Ovary (tissue), 9 donors: ENCODE data around the gene NME7. TPM values are rescaled to one million over a fixed set of nuclear protein-coding genes. Genes with fewer than 3 reads are reported as not detected.

ENCODE experiments used
- DNase-seq, 5 donors: peaks; one replicate each; pipeline ENCODE4 v3.0.0-alpha.2; 2019 to 2020
- H3K27ac ChIP-seq, 2 donors: fragments of 200-600 bp; one replicate each; pipeline versions ENCODE4 v1.5.1 to v1.8.0; 2019 to 2022
- H3K27me3 ChIP-seq: fragments of 200-600 bp; one replicate; pipeline ENCODE4 v1.8.0; 2022
- H3K36me3 ChIP-seq: fragments of 200-600 bp; sonication (generic); one replicate; pipeline ENCODE4 v1.5.1; 2019
- H3K4me1 ChIP-seq: one replicate; pipeline ENCODE4 v1.8.1; 2013; ENCODE audit warnings: mild to moderate bottlenecking, moderate library complexity; ENCODE audit not compliant: insufficient read depth
- H3K4me3 ChIP-seq: fragments of 200-600 bp; sonication (generic); one replicate; pipeline ENCODE4 v1.5.1; 2017
- H3K9me3 ChIP-seq, 2 donors: fragments of 200-600 bp in 1 of 2; sonication (generic) in 1 of 2; one replicate each; pipeline versions ENCODE4 v1.5.1 to v1.8.1; 2013 to 2019; ENCODE audit warnings: mild to moderate bottlenecking in 1 of 2, moderate library complexity in 1 of 2
- CTCF ChIP-seq, 3 donors: fragments of 450-650 bp in 2 of 3; fragments of 200-600 bp in 1 of 3; IDR thresholded peaks; one replicate each; pipeline versions ENCODE4 v1.5.1 to v1.8.0; 2016 to 2022; ENCODE audit warnings: antibody characterized with exemption in 3 of 3, mild to moderate bottlenecking in 1 of 3
- EP300 ChIP-seq: sonication (generic); formaldehyde crosslinking; IDR thresholded peaks from one replicate; pipeline ENCODE4 v1.6.1; 2017; ENCODE audit warnings: antibody characterized with exemption
- POLR2A ChIP-seq: fragments of 450-650 bp; IDR thresholded peaks from one replicate; pipeline ENCODE4 v1.6.1; 2017; ENCODE audit warnings: antibody characterized with exemption, mild to moderate bottlenecking, moderate library complexity
- WGBS, 3 donors: extraction: QIAGEN DNeasy Blood & Tissue Kit in 1 of 3; methylation state at CpG; one replicate each; pipeline versions ENCODE4 v1.1.5 to v1.1.7; 2013 to 2017; 5-methylcytosine and 5-hydroxymethylcytosine counted together
- intact Hi-C, 4 donors: fragments of 100-400 bp; cut with DNase I; formaldehyde crosslinking; loops; one replicate each; pipeline versions ENCODE4 v1.11.0 to v1.15.1; 2022 to 2023
- polyA plus RNA-seq, 2 donors: library from polyadenylated mRNA; stranded (reverse); fragments of 200-250 nt in 1 of 2; fragments of 350-450 nt in 1 of 2; fragmentation: Illumina TruSeq in 1 of 2; extraction: RNeasy Lipid Tissue Mini Kit (QIAGEN cat#74804) in 1 of 2; gene quantifications; one replicate each; pipeline ENCODE4 v1.2.3, GENCODE V29; 2013 to 2014
- total RNA-seq, 7 donors: library from RNA; depleted of rRNA in 2 of 7; stranded (reverse); fragments of >200 nt in 2 of 7; fragmentation: NEBNext Ultra II Directional in 3 of 7; extraction: Animal tissue kit (Norgen Biotek cat#: 25700) in 3 of 7; gene quantifications; one replicate each; pipeline versions ENCODE4 v1.1.0 to v1.2.4, GENCODE V29; 2016 to 2023
- donor health status: DM: no; HTN: no; CAD: no; lungs with moderate emphysema.
- donor health status: DM: no; HTN: no; CAD: no.
- donor health status: Bipolar disorder and iron deficiency.
- donor health status: DM: yes; HTN: yes; CAD: no.
- donor health status: DM: no; HTN: no; CAD: no.
- donor health status: DM: yes; HTN: yes; CAD: no.

Gene NME7
- total and polyA plus RNA-seq, 9 donors, result 14.2 to 30.0 (median 18.4) TPM

GRCh38 chr1:169322138-169322537 is 45.5 kb downstream of the NME7 start:
- TF ChIP-seq EP300, result no peak
- no peak for TF ChIP-seq POLR2A
- H3K36me3 ChIP-seq, result no peaks in the 10 kb centered on the region
- no peak overlapping the region for H3K27ac ChIP-seq
- 97 to 99% (median 99%) methylated on average over 3 of the region's 3 CpGs for WGBS, 3 donors
- H3K4me3 ChIP-seq, result no peak overlapping the region
- H3K9me3 ChIP-seq, result no peaks in the 10 kb centered on the region
- no peak for DNase-seq
- H3K27me3 ChIP-seq, result no peaks in the 10 kb centered on the region
- no peaks in the 10 kb centered on the region for H3K4me1 ChIP-seq
- intact Hi-C loops, result no loop called here

- TF ChIP-seq EP300 (no peak), CTCF (IDR thresholded peaks at IDR 0.05) (no peak), POLR2A (no peak)
- no peak for DNase-seq
These were observed 46.1 kb downstream of the NME7 start for GRCh38 chr1:169321539-169321938.

GRCh38 chr1:169318536-169319244 is 48.9 kb downstream of the NME7 start:
- intact Hi-C loops, result no loop called here
- Histone ChIP-seq H3K27ac (no peak overlapping the region), H3K27me3 (no peaks in the 10 kb centered on the region), H3K36me3 (no peaks in the 10 kb centered on the region), H3K4me3 (no peak overlapping the region), H3K9me3 (no peaks in the 10 kb centered on the region), H3K4me1 (no peaks in the 10 kb centered on the region)
- no peak for DNase-seq
- WGBS, 3 donors, result 94 to 98% (median 95%) methylated on average over 3 of the region's 3 CpGs
- TF ChIP-seq POLR2A (no peak), EP300 (no peak), CTCF (IDR thresholded peaks at IDR 0.05) (no peak)

More at GRCh38 chr1:169321539-169321938, 46.1 kb downstream of the NME7 start:
- no peak overlapping the region for H3K27ac ChIP-seq
- no peaks in the 10 kb centered on the region for H3K4me1 ChIP-seq
- H3K36me3 ChIP-seq, result no peaks in the 10 kb centered on the region
- intact Hi-C loops, result no loop called here
- H3K4me3 ChIP-seq, result no peak overlapping the region
- H3K27me3 ChIP-seq, result no peaks in the 10 kb centered on the region
- WGBS, 3 donors, result 93 to 100% (median 96%) methylated on average over 1 of the region's 1 CpG
- no peaks in the 10 kb centered on the region for H3K9me3 ChIP-seq

- H3K4me3 ChIP-seq, result no peak overlapping the region
- no peaks in the 10 kb centered on the region for H3K36me3 ChIP-seq
- no peaks in the 10 kb centered on the region for H3K27me3 ChIP-seq
- H3K9me3 ChIP-seq, result no peaks in the 10 kb centered on the region
- no peak for DNase-seq
- no peak for TF ChIP-seq CTCF (IDR thresholded peaks at IDR 0.05)
- TF ChIP-seq EP300, result no peak
- no peak for TF ChIP-seq POLR2A
- no peak overlapping the region for H3K27ac ChIP-seq
- no peaks in the 10 kb centered on the region for H3K4me1 ChIP-seq
- intact Hi-C loops, result no loop called here
These were observed 51.0 kb downstream of the NME7 start for GRCh38 chr1:169316556-169316955.

- DNase-seq, result no peak
- H3K4me1 ChIP-seq, result no peaks in the 10 kb centered on the region
- WGBS, 3 donors, result 88 to 91% (median 90%) methylated on average over 5 of the region's 5 CpGs
- no peak overlapping the region for H3K4me3 ChIP-seq
- TF ChIP-seq POLR2A (no peak), CTCF (IDR thresholded peaks at IDR 0.05) (no peak)
- H3K9me3 ChIP-seq, result no peaks in the 10 kb centered on the region
- H3K27me3 ChIP-seq, result no peaks in the 10 kb centered on the region
- H3K27ac ChIP-seq, result no peak overlapping the region
- H3K36me3 ChIP-seq, result no peaks in the 10 kb centered on the region
- intact Hi-C loops, result no loop called here
These were observed 55.3 kb downstream of the NME7 start for GRCh38 chr1:169312084-169312954.
